HuH-7 (cell line): ENCODE data around the gene C1QL4.

Source experiments
- DNase-seq: peaks from one replicate; pipeline ENCODE4 v3.0.0; 2011; ENCODE audit warnings: low spot score

C1QL4 gene

DNA sequence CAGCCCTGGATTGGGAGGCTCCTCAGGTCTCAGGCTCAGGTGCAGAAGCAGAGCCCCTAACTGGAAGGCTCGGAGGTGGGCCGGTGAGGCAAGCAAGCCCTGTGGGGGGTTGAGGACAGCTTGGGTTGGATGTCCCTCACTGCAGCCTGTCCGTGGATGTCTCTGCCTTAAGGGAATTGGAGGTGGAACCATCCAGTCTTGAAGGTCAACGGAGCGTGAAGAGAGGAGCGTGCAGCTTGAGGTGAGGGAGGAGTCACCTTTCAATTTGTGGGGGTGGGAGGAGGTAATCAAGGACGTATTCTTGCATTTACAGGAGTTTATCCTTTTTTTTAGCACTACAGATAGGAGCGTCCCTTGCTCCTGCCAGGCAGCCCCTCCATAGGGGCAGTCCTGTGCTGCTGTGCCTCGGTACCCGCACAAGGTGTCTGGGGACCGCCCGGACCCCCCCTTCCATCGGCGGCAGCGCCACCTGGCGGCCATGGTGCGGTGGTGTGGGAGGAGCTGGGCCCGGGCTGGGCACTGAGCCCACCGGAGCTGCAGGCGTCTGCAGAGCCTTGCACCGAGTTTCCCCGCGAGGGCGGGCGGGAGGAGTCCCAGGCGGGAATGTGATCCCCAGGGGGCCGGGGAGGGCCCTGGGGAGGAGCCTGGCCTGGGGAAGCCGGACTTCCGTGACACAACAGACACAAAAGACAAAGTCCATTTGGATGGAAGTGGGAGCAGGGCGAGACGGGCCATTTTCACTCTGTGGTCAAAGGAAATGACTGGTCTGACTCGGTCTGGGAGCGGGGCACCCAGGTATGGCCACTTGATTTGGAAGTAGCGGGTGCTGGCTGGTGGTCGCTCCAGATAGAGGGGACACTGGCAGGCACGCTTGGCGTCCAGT, 10.6 kb upstream of the C1QL4 start:
- DNase-seq: peak; percentile 98

DNA sequence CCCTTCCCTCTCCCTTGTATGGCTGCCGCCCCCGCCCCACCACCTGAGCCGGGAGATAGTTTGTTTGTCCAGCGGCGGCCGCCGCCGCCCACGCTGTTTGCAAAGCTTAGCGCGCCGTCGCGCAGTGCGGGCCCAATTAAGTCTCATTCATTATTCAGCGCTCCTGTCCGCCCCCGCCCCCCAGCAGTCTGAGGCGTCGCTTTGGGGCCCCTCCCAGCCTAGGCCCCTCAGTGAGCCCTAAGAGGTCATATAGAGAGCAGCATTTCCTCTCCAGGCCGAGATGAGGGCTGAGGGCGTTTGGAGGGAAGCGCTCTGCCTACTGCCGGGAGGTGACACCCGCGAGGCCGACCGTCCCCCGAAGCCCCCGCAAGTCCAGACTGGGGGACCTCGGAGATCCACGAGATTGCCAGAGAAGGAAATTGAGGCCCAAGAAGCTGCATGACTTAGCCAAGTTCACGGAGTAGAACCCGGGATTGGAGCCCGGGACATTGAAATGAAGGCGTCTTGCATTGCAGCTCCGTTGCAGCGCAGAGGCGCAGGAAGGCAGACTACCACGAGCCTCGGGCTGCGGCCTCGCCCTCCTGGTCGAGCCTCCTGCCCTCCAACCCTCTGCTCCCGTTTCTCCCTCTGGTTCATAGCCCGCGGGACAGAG, 9.8 kb upstream of the C1QL4 start, which contains the start of gene DNAJC22:
Gene DNAJC22, plus strand, starts transcription at position 230 of the 652 bp plus-strand sequence. CDS start 1,985 bp downstream, outside the sequence.
- DNase-seq: peak; percentile 64

GRCh38 chr12:49345825-49346658, 9.1 kb upstream of the C1QL4 start:
- DNase-seq: peak; percentile 68

- peak; percentile 61 for DNase-seq
These were observed 8.2 kb upstream of the C1QL4 start for GRCh38 chr12:49345051-49345824.

DNA sequence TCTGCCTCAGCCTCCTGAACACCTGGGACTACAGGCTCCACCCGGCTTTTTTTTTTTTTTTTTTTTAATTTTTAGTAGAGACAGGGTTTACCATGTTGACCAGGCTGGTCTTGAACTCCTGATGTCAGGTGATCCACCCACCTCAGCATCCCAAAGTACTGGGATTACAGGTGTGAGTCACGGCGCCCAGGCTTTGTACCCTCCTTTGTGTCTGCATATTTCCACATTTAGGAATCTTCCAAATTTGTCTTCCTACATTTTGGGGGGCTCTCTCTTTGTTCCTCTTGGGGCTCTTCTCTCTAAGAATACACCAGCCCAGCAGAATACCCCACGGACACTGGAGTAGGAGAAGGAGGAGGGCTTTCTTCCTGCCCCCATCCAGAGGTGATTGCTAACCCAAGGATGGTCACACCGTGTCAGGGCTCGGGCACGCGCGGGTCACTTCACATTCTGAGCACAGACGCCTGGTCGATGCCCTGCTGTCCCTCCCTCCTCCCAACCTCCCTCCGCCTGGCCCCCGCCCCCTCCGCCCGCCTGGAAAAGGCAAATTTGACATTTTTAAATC, 7.6 kb upstream of the C1QL4 start:
- no peak for DNase-seq

GRCh38 chr12:49342914-49343731, 6.1 kb upstream of the C1QL4 start:
- DNase-seq: no peak

DNA sequence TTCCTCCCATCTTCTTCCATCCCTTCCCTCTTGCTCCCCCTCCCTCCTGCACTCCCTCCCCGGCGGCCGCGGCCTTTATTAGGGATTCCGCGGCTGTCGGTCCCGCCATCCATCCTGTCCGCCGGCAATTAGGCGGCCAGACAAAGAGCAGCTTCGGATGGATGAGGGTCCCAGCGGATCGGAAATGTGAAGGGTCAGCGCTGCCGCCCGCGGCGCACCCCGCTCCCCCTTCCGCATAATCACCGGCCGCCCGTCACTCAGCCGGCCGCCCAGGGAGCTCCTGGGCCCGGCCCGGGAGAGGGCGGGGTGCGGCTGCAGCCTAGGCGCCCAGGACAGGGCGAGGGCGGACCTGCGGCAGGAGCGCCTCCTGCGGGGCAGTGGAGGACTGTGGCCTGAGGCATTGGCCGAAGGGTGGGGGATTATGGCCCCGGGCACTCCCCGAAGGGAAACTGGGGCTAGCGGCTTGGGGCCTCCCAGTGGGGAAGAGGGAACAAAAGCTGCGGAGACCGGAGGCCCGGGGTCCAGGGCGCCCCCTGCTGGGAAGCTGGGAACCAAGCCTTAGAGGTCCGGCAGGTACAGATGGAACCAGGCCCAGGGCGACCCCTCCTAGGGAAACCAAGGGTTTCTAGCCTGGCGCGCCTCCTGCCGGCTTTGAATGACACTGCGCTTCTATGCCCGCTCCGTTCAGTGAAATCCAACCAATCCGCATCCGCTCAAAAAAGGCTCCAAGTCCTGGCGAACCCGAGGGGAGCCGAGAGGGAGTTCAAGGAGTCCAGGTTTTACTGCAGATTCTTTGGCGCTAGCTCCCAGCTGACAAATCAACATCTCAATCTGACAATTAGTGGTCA, 5.3 kb upstream of the C1QL4 start:
- peak; percentile 98 for DNase-seq

GRCh38 chr12:49341777-49342065, 4.7 kb upstream of the C1QL4 start:
- DNase-seq: no peak

- DNase-seq: no peak
These were observed 4.2 kb upstream of the C1QL4 start for GRCh38 chr12:49340971-49341776.

DNA sequence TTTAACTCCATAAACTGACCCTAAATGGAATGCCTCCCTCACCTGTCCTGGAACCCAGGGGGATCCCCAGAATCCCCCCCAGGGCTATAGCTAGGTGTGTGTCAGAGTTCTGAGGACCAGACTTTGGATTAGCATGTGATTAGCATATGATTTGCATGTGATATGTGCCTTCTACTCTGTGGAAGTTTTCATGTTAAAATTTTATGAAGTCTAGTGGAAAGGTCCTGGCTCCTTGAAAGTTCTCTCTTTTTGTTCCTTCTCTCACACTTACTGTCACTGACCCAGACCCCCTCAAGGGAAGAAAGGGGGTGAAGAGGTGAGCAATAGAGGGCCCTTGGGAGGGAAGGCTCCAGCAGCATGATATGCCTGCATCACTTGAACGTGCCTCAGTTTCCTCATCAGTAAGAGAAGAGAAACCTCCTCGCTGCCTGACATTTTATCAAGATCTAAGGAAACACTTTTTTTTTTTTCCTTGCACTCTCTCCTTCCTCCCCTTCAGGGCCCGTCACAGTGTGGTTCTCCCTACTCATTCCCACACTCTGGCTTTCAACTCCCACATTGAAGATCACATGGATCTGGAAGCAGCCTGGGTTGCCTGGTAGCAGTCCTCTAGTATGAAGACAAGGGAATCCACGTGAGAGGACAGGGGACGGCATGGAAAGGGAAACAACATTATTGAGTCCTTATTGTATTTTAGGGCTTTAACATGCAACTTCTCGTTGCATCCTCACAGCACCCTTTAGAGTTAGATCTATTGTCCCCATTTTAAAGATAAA, 3.3 kb upstream of the C1QL4 start:
- DNase-seq: no peak

DNA sequence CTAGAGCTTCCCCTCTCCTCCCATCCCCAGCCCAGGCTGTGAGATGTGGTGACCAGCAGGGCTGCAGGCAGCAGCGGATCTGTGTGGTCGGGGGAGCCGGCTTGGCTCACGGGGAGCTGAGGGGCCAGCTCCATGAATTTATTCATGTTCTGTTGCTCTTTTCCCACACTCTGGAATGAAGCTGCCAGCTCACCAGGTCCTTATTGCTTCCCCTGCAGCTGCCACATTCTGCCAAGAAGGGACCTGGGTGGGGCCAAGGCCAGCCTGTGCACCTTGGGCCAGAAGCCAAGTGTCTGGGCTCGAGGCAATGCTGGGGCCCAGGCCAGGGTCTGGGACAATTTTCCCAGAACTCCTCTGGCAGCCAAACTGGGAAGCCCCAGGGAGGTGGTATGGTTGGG, 2.5 kb upstream of the C1QL4 start:
- no peak for DNase-seq

- no peak for DNase-seq
These were observed 2.0 kb upstream of the C1QL4 start for GRCh38 chr12:49338830-49339463.

- DNase-seq: no peak
These were observed 888 bp downstream of the C1QL4 start for GRCh38 chr12:49335955-49336644.

- DNase-seq: no peak
These were observed 1.7 kb downstream of the C1QL4 start for GRCh38 chr12:49335118-49335954.

GRCh38 chr12:49334681-49335080, 2.3 kb downstream of the C1QL4 start:
- no peak for DNase-seq

- no peak for DNase-seq
These were observed 2.8 kb downstream of the C1QL4 start for GRCh38 chr12:49334226-49334625.
